Activated T-helper 2 cell treated with anti-CD3 and anti-CD28 coated beads, Interferon-gamma antibody, Interleukin-2, Interleukin-4, amounts not matched to agents 10 μg/mL and 5 μg/mL and 100 μg/mL, durations not matched to agents 14 hours and 24 hours and 36 hours (primary cell): Measurements from ENCODE around the gene MRPL9. TPM values are rescaled to one million over a fixed set of nuclear protein-coding genes. Genes with fewer than 3 reads are reported as not detected.
A peak's percentile ranks its signal among the peaks of the same experiment; 100 is the strongest.

Source experiments
- DNase-seq: peaks from one replicate; pipeline ENCODE4 v3.0.0; 2021; ENCODE audit warnings: low spot score
- H3K27ac Mint-ChIP-seq: one replicate; pipeline ENCODE4 v1.8.0; 2021; ENCODE audit warnings: mixed read lengths
- H3K27me3 Mint-ChIP-seq: one replicate; pipeline ENCODE4 v1.8.0; 2021; ENCODE audit warnings: low read depth, mixed read lengths
- H3K36me3 Mint-ChIP-seq: one replicate; pipeline ENCODE4 v1.8.0; 2021; ENCODE audit warnings: low read depth, mixed read lengths
- H3K4me1 Mint-ChIP-seq: one replicate; pipeline ENCODE4 v1.8.0; 2021; ENCODE audit warnings: low read depth, mixed read lengths
- H3K4me3 Mint-ChIP-seq: one replicate; pipeline ENCODE4 v1.8.0; 2021; ENCODE audit warnings: low read depth, mild to moderate bottlenecking, moderate library complexity, mixed read lengths
- H3K9me3 Mint-ChIP-seq: one replicate; pipeline ENCODE4 v1.8.0; 2021; ENCODE audit warnings: mixed read lengths
- intact Hi-C: fragments of 100-400 bp; cut with micrococcal nuclease; formaldehyde crosslinking; loops from one replicate; pipeline ENCODE4 v1.15.1; 2023
- total RNA-seq: library from RNA; stranded (reverse); gene quantifications from 2 replicates; pipeline ENCODE4 v1.2.3, GENCODE V29; 2022

MRPL9 gene
- 141 and 159 TPM in 2 replicates for total RNA-seq

DNA sequence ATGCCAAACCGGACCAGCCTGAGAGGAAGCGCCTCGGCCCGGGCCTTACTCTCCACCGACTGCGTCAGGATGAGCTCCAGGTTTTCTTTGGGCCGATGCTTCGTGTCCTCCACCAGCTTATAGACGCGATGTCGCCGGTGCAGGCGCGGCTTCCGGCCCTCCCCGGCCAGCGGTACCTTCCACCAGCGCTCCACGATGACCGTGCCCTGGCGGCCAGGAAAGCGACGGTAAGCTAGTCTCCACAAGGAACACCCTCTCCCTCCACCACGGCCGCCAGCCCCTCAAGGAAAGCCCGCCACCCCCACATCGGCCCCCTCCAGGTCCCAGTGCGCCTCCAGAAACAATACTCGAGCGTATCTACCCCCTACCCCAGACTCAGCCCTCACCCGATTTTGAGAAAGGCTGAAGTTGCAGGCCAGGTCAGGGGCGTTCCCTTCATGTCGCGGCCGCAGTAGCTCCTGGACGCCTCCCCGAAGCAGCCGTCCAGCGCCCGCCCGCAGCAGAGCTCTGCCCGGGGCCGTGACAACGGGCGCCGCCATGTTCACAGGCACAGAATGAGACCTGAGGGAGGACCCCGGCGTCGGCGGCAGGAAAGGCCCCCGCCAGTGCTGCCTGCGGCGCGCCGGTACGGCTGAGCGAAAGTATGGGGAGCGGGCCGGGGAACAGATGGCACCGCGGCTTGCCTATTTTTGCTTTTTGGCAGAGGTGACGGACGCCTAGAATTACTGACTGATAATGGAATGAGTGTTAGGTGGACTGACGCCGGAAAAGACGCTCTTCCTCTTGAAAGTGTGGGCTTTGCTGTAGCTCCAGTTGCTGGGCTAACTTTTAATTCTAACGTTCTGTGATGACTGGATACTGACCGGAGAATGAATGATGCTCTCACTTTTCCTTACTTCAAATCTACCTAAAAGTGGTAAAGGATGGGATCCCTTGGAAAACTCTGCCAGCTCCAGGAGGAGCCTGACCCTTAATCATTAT, at the start of gene MRPL9:
MRPL9 (minus strand) TSS at position 556 of the 981 bp plus-strand sequence; CDS start at position 539, 17 bp downstream.
- H3K4me3 Mint-ChIP-seq: peak within 1 kb of the TSS; percentile 90
- H3K9me3 Mint-ChIP-seq: no peaks in the 10 kb centered on the region
- peaks cover 37% of the 10 kb centered on the region for H3K36me3 Mint-ChIP-seq
- no peaks in the 10 kb centered on the region for H3K27me3 Mint-ChIP-seq
- peak within 1 kb of the TSS; percentile 95 for H3K27ac Mint-ChIP-seq
- peak; percentile 83 for DNase-seq
- intact Hi-C loops: loop anchor here (1.0 to 2.0 kb wide), 2 partner anchors 27 to 74 kb away; partner anchors contain the start of gene TDRKH
- H3K4me1 Mint-ChIP-seq: peaks cover 27% of the 10 kb centered on the region

- intact Hi-C loops: no loop called here
- Mint-ChIP-seq H3K27ac (no peak overlapping the region), H3K4me1 (peaks cover 6% of the 10 kb centered on the region), H3K4me3 (no peak overlapping the region), H3K9me3 (no peaks in the 10 kb centered on the region), H3K27me3 (peaks cover 8% of the 10 kb centered on the region), H3K36me3 (no peaks in the 10 kb centered on the region)
- no peak for DNase-seq
Observed at GRCh38 chr1:151811181-151811580, 47.9 kb upstream of the MRPL9 start.

- Mint-ChIP-seq H3K4me3 (no peak overlapping the region), H3K36me3 (no peaks in the 10 kb centered on the region), H3K27me3 (peaks cover 8% of the 10 kb centered on the region), H3K9me3 (no peaks in the 10 kb centered on the region), H3K27ac (no peak overlapping the region), H3K4me1 (no peaks in the 10 kb centered on the region)
- DNase-seq: no peak
- intact Hi-C loops: no loop called here
Observed at GRCh38 chr1:151809985-151810556, 46.8 kb upstream of the MRPL9 start.

DNA sequence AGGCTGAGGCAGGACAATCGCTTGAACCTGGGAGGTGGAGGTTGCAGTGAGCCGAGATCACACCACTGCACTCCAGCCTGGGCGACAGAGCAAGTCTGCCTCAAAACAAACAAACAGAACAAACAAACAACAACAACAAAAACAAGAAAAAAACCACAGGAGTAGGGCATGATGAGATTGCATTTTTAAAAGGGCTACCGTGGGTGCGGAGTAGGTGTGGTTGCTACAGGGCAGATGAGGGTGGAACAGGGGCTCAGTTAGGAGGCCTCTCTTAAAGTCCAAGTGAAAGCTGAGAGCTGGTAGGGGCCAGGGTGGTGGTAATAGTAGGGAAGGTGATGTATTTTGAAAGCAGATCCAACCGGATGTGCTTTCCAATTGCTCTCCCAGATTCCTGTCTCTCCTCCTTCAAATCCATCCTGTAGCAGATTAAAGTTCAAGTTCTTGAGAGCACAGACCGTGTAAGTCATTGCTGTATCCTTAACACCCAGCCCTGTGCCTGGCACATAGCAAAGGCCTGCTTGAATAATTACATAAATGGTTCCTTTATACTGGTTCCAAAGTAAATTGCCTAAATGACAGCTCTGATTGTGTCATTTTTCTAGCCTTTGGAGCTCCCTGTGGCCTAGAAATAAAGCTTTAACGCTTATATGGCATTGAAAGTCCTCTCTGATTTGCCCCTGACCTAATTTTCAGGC, 46.1 kb upstream of the MRPL9 start:
- Mint-ChIP-seq H3K9me3 (no peaks in the 10 kb centered on the region), H3K27me3 (peaks cover 13% of the 10 kb centered on the region), H3K27ac (no peak overlapping the region), H3K4me1 (no peaks in the 10 kb centered on the region), H3K4me3 (no peak overlapping the region), H3K36me3 (no peaks in the 10 kb centered on the region)
- DNase-seq: no peak
- intact Hi-C loops: no loop called here

- Mint-ChIP-seq H3K9me3 (no peaks in the 10 kb centered on the region), H3K4me3 (no peak overlapping the region), H3K4me1 (no peaks in the 10 kb centered on the region), H3K36me3 (no peaks in the 10 kb centered on the region), H3K27me3 (peaks cover 13% of the 10 kb centered on the region), H3K27ac (no peak overlapping the region)
- intact Hi-C loops: no loop called here
- no peak for DNase-seq
Observed at GRCh38 chr1:151807766-151808165, 44.5 kb upstream of the MRPL9 start.

- H3K9me3 Mint-ChIP-seq: no peaks in the 10 kb centered on the region
- DNase-seq: no peak
- H3K27me3 Mint-ChIP-seq: peaks cover 13% of the 10 kb centered on the region
- no peak overlapping the region for H3K27ac Mint-ChIP-seq
- H3K4me1 Mint-ChIP-seq: no peaks in the 10 kb centered on the region
- no peak overlapping the region for H3K4me3 Mint-ChIP-seq
- H3K36me3 Mint-ChIP-seq: no peaks in the 10 kb centered on the region
- intact Hi-C loops: no loop called here
Observed at GRCh38 chr1:151807131-151807530, 43.8 kb upstream of the MRPL9 start.

GRCh38 chr1:151806170-151806569, 42.9 kb upstream of the MRPL9 start:
- Mint-ChIP-seq H3K27ac (no peak overlapping the region), H3K27me3 (peaks cover 13% of the 10 kb centered on the region)
- intact Hi-C loops: no loop called here

DNA sequence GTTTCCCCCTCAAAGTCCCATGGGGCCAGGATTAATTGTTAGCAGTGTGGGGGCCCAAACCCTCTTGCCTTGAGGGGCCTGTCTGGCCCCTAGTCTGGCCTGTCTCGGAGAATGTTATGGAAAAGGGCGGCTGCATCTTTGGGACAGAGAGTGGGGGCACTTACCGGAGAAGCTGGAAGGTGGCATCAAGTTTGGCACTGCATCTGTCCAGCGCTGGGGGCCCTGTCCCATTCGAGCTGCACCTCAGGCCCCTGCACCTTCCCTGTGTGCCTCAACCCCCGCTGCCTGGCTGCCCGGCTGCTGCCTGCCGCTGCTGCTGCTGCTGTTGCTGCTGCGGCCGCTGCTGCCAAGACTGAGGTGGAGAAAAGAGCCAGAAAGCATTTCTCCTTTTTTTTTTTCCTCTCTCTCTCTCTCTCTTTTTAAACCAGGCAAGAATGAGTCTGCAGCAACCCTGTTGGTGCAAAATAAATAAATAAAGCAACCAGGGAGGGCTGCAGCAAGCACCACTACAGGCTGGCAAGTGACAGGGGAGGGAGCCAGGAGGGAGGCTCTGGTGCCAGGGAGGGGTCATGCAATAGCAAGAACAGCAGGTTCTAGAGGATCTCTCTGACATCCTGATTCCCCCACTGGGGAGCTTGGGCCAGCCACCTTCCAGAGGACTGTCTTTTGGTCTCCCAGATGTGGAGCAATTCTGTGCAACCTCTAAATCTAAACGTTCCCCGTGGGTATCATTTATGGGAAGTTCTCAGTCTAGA, 41.9 kb upstream of the MRPL9 start, which contains the start of gene LINGO4:
LINGO4 (minus strand) TSS at position 354 of the 755 bp plus-strand sequence. CDS start 2,715 bp downstream, outside the sequence.
- Mint-ChIP-seq H3K4me3 (no peak within 1 kb of the TSS), H3K9me3 (no peaks in the 10 kb centered on the region), H3K4me1 (no peaks in the 10 kb centered on the region), H3K27me3 (peaks cover 16% of the 10 kb centered on the region), H3K36me3 (no peaks in the 10 kb centered on the region), H3K27ac (no peak within 1 kb of the TSS)
- no peak for DNase-seq
- intact Hi-C loops: no loop called here

More at GRCh38 chr1:151806170-151806569, 42.9 kb upstream of the MRPL9 start:
- H3K4me1 Mint-ChIP-seq: no peaks in the 10 kb centered on the region
- no peaks in the 10 kb centered on the region for H3K36me3 Mint-ChIP-seq
- H3K9me3 Mint-ChIP-seq: no peaks in the 10 kb centered on the region
- DNase-seq: no peak
- no peak overlapping the region for H3K4me3 Mint-ChIP-seq

- Mint-ChIP-seq H3K4me3 (no peak overlapping the region), H3K36me3 (no peaks in the 10 kb centered on the region), H3K27ac (no peak overlapping the region), H3K9me3 (no peaks in the 10 kb centered on the region), H3K27me3 (peaks cover 20% of the 10 kb centered on the region), H3K4me1 (no peaks in the 10 kb centered on the region)
- no peak for DNase-seq
- intact Hi-C loops: no loop called here
Observed at GRCh38 chr1:151803915-151804314, 40.6 kb upstream of the MRPL9 start.

DNA sequence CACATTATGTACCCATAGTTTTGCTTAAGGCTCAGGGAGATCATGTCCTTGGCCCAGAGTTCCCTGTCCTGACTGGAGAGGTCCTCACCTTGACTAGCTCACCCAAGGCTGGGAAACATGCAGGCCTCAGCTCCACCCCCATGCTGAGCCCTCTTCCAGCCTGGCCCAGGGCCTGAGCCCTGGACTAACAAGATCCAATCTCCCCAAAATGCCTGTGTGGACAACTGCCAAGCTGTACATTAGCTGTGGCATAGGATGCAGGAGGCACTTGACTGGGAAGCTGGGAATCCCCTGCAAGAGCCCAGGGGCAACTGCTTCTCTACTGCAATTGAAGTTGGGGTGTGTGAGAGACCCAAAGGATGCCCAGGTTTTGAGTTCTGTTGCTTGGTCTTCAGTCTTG, 39.9 kb upstream of the MRPL9 start:
- no peaks in the 10 kb centered on the region for H3K36me3 Mint-ChIP-seq
- no peaks in the 10 kb centered on the region for H3K9me3 Mint-ChIP-seq
- intact Hi-C loops: no loop called here
- H3K4me1 Mint-ChIP-seq: no peaks in the 10 kb centered on the region
- no peak overlapping the region for H3K27ac Mint-ChIP-seq
- no peak for DNase-seq
- no peak overlapping the region for H3K4me3 Mint-ChIP-seq
- H3K27me3 Mint-ChIP-seq: peaks cover 15% of the 10 kb centered on the region

DNA sequence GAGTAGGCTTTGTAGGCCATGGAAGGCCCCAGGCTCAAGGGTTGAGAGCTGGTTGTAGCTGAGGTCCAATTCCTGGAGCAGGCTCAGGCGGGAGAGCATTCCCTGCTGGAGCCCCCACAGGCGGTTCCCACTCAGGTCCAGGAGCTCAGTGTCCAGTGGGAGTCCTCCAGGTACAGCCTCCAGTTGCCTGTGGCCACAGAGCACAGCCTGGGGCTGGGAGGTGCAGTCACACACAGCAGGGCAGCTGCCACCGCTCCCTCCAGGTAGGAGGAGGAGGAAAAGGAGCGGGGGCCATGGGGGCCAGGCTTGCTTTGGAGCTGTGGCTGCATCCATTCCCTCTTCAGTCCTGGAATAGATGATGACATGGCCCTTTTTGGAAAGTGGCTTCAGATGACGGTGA, 39.1 kb upstream of the MRPL9 start:
- H3K4me3 Mint-ChIP-seq: no peak overlapping the region
- DNase-seq: no peak
- H3K27me3 Mint-ChIP-seq: peaks cover 12% of the 10 kb centered on the region
- no peaks in the 10 kb centered on the region for H3K36me3 Mint-ChIP-seq
- intact Hi-C loops: no loop called here
- H3K4me1 Mint-ChIP-seq: no peaks in the 10 kb centered on the region
- no peak overlapping the region for H3K27ac Mint-ChIP-seq
- H3K9me3 Mint-ChIP-seq: no peaks in the 10 kb centered on the region

DNA sequence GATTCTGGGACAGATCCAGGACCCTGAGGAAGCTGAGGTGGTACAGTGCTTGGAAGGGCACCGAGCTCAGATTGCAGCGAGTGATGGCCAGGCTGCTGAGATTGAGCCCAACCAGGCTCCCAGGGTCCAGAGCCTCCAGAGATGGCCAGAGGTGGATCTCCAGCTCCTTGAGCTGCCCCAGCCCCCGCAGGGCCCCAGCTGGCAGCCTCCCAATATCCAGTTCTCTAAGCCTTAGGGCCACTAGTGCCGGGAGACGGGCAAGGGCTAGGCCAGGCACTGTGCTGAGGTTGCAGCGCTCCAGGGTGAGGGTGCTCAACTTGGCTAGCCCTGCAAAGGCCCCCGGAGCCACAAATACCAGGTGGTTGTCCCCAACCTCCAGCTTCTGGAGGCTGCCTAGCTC, 38.5 kb upstream of the MRPL9 start:
- intact Hi-C loops: no loop called here
- Mint-ChIP-seq H3K27ac (no peak overlapping the region), H3K9me3 (no peaks in the 10 kb centered on the region), H3K4me1 (no peaks in the 10 kb centered on the region), H3K27me3 (peaks cover 12% of the 10 kb centered on the region), H3K4me3 (no peak overlapping the region), H3K36me3 (no peaks in the 10 kb centered on the region)
- DNase-seq: no peak
